KMS-11 (cell line): ENCODE measurements around the gene ZNF101.
"Not testable (repeated sequence)": the region's sequence is repeated elsewhere in the genome, so short reads cannot be mapped to it uniquely, and the experiment has no call there.

Experiments used
- H2AFZ ChIP-seq: fragments of 200-600 bp; sonication (generic); 2 replicates; pipeline ENCODE4 v1.6.1; 2016; ENCODE audit warnings: antibody characterized with exemption, mixed run types, low read depth
- H3K27ac ChIP-seq: fragments of 200-600 bp; sonication (generic); 2 replicates; pipeline ENCODE4 v1.6.1; 2016; ENCODE audit warnings: mild to moderate bottlenecking, mixed run types
- H3K27me3 ChIP-seq: fragments of 200-600 bp; sonication (generic); 2 replicates; pipeline ENCODE4 v1.6.1; 2017; ENCODE audit warnings: mild to moderate bottlenecking, low read depth, mixed run types, moderate library complexity; ENCODE audit not compliant: insufficient read depth
- H3K36me3 ChIP-seq: fragments of 200-600 bp; sonication (generic); 2 replicates; pipeline ENCODE4 v1.6.1; 2017; ENCODE audit warnings: mild to moderate bottlenecking, mixed run types; ENCODE audit not compliant: insufficient read depth
- H3K4me1 ChIP-seq: fragments of 200-600 bp; sonication (generic); 2 replicates; pipeline ENCODE4 v1.6.1; 2016; ENCODE audit warnings: mild to moderate bottlenecking, low read depth, mixed run types; ENCODE audit not compliant: poor library complexity, severe bottlenecking
- H3K4me2 ChIP-seq: fragments of 200-600 bp; sonication (generic); 2 replicates; pipeline ENCODE4 v1.7.0; 2016; ENCODE audit warnings: mild to moderate bottlenecking, mixed run types
- H3K4me3 ChIP-seq: fragments of 200-600 bp; sonication (generic); IDR thresholded peaks from 2 replicates; pipeline ENCODE4 v1.6.1; 2017; ENCODE audit warnings: low read depth, low read length, mixed read lengths; ENCODE audit not compliant: insufficient read depth
- H3K79me2 ChIP-seq: fragments of 200-600 bp; sonication (generic); 2 replicates; pipeline ENCODE4 v1.6.1; 2016; ENCODE audit warnings: low read depth, mixed run types; ENCODE audit not compliant: insufficient read depth
- H3K9ac ChIP-seq: fragments of 200-600 bp; sonication (generic); 2 replicates; pipeline ENCODE4 v1.6.1; 2016; ENCODE audit warnings: mild to moderate bottlenecking, mixed run types
- H4K20me1 ChIP-seq: fragments of 200-600 bp; sonication (generic); 2 replicates; pipeline ENCODE4 v1.6.1; 2016; ENCODE audit warnings: mild to moderate bottlenecking, mixed run types; ENCODE audit not compliant: insufficient read depth
- CTCF ChIP-seq: fragments of 200-600 bp; sonication (generic); conservative IDR thresholded peaks from 2 replicates; pipeline ENCODE4 v1.6.1; 2017; ENCODE audit warnings: low read depth, mild to moderate bottlenecking, antibody characterized with exemption, low read length, moderate library complexity, mixed read lengths

The ZNF101 gene

GRCh38 chr19:19661675-19662251 lies 6.9 kb upstream of the ZNF101 start:
- H3K27ac ChIP-seq, result no peak overlapping the region
- peaks cover 14% of the 10 kb centered on the region for H3K4me1 ChIP-seq
- no peaks in the 10 kb centered on the region for H4K20me1 ChIP-seq
- no peak for TF ChIP-seq CTCF
- H3K36me3 ChIP-seq, result 0 out of 2 replicates have a peak, but pooled peaks cover 3% of the 10 kb centered on the region
- no peak overlapping the region for H3K4me3 ChIP-seq
- H2AFZ ChIP-seq, result no peak overlapping the region
- peaks cover 33% of the 10 kb centered on the region for H3K79me2 ChIP-seq
- no peaks in the 10 kb centered on the region for H3K27me3 ChIP-seq
- H3K4me2 ChIP-seq, result peak overlapping the region; percentile 62; the same call in 1 of the 2 replicates
- H3K9ac ChIP-seq, result no peak overlapping the region

- H3K9ac ChIP-seq, result peak overlapping the region; percentile 95; the same call in 1 of the 2 replicates
- H4K20me1 ChIP-seq, result no peaks in the 10 kb centered on the region
- TF ChIP-seq CTCF, result no peak
- H3K4me3 ChIP-seq, result no peak overlapping the region
- H3K36me3 ChIP-seq, result 0 out of 2 replicates have a peak, but pooled peaks cover 3% of the 10 kb centered on the region
- peaks cover 33% of the 10 kb centered on the region for H3K79me2 ChIP-seq
- peak overlapping the region; percentile 87; the same call in 1 of the 2 replicates for H3K27ac ChIP-seq
- H3K27me3 ChIP-seq, result no peaks in the 10 kb centered on the region
- H3K4me1 ChIP-seq, result peaks cover 18% of the 10 kb centered on the region
- H2AFZ ChIP-seq, result no peak overlapping the region
- peak overlapping the region; percentile 62 for H3K4me2 ChIP-seq
Observed at GRCh38 chr19:19662344-19662743, 6.3 kb upstream of the ZNF101 start.

- no peaks in the 10 kb centered on the region for H4K20me1 ChIP-seq
- H3K4me2 ChIP-seq, result peak overlapping the region; percentile 62
- H3K9ac ChIP-seq, result peak overlapping the region; percentile 95
- H3K27me3 ChIP-seq, result no peaks in the 10 kb centered on the region
- TF ChIP-seq CTCF, result no peak
- H3K4me1 ChIP-seq, result peaks cover 22% of the 10 kb centered on the region
- 0 out of 2 replicates have a peak, but pooled peaks cover 3% of the 10 kb centered on the region for H3K36me3 ChIP-seq
- peak overlapping the region; percentile 86 for H2AFZ ChIP-seq
- peaks cover 33% of the 10 kb centered on the region for H3K79me2 ChIP-seq
- H3K27ac ChIP-seq, result peak overlapping the region; percentile 87
- no peak overlapping the region for H3K4me3 ChIP-seq
Observed at GRCh38 chr19:19662871-19663255, 5.8 kb upstream of the ZNF101 start.

- H3K9ac ChIP-seq, result peak within 1 kb of the TSS; percentile 95
- peaks cover 33% of the 10 kb centered on the region for H3K79me2 ChIP-seq
- H3K36me3 ChIP-seq, result 0 out of 2 replicates have a peak, but pooled peaks cover 3% of the 10 kb centered on the region
- H3K27ac ChIP-seq, result peak within 1 kb of the TSS; percentile 87
- H3K4me3 ChIP-seq, result no peak within 1 kb of the TSS
- TF ChIP-seq CTCF, result no peak
- no peaks in the 10 kb centered on the region for H4K20me1 ChIP-seq
- peak within 1 kb of the TSS; percentile 62 for H3K4me2 ChIP-seq
- peak within 1 kb of the TSS; percentile 86 for H2AFZ ChIP-seq
- peaks cover 22% of the 10 kb centered on the region for H3K4me1 ChIP-seq
- H3K27me3 ChIP-seq, result no peaks in the 10 kb centered on the region
Observed at GRCh38 chr19:19663256-19664120, 5.2 kb upstream of the ZNF101 start, which contains the start of gene ATP13A1. Gene ATP13A1 (minus strand): TSS chr19:19663676. CDS start chr19:19663666, 10 bp downstream.

DNA sequence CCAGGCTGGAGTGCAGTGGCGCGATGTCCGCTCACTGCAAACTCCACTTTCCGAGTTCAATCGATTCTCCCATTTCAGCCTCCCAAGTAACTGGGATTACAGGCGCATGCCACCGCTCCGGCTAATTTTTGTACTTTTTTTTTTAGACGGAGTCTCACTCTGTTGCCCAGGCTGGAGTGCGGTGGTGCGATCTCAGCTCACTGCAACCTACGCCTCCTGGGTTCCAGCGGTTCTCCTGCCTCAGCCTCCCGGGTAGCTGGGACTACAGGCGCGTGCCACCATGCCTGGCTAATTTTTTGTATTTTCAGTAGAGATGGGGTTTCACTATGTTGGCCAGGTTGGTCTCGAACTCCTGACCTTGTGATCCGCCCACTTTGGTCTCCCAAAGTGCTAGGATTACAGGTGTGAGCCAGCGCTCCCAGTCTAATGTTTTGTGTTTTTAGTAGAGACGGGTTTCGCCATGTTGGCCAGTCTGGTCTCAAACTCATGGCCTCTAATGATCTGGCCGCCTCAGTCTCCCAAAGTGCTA lies 3.2 kb upstream of the ZNF101 start:
- not testable (repeated sequence) for H3K36me3 ChIP-seq, H3K4me3 ChIP-seq, H3K27ac ChIP-seq, H3K27me3 ChIP-seq, H2AFZ ChIP-seq, H3K9ac ChIP-seq, H4K20me1 ChIP-seq, H3K4me2 ChIP-seq
- H3K4me1 ChIP-seq, result peaks cover 30% of the 10 kb centered on the region
- H3K79me2 ChIP-seq, result peaks cover 40% of the 10 kb centered on the region
